GM21786 (cell line): ENCODE results near the gene SLC35F3.

Experiments
- ATAC-seq: cut with Tn5 transposase; IDR thresholded peaks from one replicate; pipeline ENCODE4 v1.9.1; 2021; ENCODE audit not compliant: unreplicated experiment

The SLC35F3 gene

DNA sequence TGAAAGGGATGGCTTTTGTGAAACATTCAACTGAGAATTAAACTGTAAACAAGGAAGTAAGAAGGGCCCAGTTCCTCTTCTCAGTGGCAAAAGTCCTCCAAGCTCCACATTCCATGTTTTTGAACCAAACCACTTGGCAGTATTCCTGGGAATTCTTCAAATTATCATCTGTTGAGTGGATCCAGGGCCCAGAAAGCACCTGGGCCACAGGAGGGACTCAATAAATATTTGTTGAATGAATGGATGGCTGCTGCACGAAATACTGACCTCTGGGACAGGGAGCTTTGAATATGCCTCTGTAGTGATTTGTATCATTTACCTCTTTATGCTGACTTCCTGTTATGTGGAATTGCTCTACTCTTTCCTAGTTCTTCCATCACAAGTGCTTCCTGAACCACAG, 4.7 kb downstream of the SLC35F3 start:
- no peak for ATAC-seq

GRCh38 chr1:233912447-233912846, 8.0 kb downstream of the SLC35F3 start:
- no peak for ATAC-seq

DNA sequence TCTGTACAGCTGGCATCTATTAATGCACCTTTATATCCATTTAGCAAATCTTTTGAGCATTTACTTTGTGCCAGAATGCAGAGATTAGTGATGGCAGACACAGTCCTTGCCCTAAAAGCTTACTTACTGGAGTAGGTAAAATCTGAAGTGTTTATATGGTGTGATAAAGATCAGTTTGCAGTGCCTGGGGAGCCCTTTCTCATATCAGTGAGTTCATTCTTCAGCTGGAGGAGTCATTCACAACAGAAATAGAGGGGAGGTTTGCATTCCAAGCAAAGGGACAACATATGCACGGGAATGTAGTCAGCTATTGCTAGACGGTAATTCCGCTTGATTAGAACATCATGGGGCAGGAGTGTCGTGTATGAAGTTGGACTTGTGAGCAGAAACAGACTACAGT, 8.4 kb downstream of the SLC35F3 start:
- ATAC-seq: no peak

DNA sequence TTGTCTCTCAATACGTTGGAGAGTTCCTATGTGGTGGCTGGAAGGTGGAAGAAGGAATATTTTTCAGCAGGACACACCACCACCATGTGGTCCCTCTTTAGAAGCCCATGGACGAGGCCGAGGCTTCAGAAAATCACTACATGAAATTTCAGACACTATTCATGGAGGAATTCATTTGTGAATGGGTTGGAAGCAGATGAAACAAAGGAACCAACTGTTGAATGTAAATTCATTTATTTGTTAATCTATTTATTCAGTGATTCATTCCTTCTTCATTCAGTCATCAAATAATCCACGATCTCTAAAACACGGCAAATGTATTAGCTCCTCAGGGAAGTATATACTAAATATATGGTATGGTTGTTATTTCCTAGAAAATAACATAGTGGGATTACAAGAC, 12.2 kb downstream of the SLC35F3 start:
- no peak for ATAC-seq

DNA sequence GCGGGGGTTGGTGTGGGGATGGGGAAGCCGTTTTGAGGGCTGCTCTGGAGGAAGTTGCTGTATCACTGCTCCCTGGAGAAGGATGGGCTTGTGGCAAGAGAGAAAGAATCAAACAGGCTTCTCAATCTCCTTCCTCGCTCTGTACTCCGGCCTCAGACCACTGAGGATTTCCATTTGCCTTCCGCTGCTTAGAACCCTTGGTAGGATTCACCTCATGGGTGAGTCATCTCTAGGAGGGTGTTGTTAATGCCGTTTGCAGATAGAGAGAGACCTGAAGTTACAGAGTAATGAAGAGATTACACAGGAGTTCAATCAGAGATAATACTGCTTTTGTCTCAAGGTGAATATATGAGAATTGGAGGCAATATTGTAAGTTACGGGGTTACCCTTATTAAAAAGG, 15.3 kb downstream of the SLC35F3 start:
- no peak for ATAC-seq

DNA sequence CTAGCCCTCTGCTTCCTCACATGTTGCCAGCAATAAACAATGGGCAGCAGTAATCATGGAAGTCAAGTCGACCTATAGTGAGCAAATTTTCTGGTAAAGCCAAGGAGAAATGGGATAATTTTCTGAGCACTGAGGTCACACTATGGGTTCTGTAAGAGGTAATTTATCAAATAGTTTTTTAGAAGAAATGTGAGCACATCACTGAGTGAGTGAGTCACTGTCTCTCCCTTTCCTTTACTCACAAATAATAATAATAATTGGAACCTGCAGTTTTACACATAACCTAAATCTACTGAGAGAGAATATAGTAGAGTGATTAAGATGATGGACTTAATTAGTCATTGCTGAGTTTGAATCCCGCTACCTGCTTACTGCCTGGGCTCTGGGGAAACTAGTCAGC, 23.6 kb downstream of the SLC35F3 start:
- no peak for ATAC-seq

- ATAC-seq: no peak
Measured at GRCh38 chr1:233933339-233933738, 28.9 kb downstream of the SLC35F3 start.

GRCh38 chr1:233935297-233935868, 30.9 kb downstream of the SLC35F3 start:
- ATAC-seq: no peak

- no peak for ATAC-seq
Measured at GRCh38 chr1:233936422-233936821, 31.9 kb downstream of the SLC35F3 start.

- no peak for ATAC-seq
Measured at GRCh38 chr1:233936842-233937241, 32.4 kb downstream of the SLC35F3 start.

DNA sequence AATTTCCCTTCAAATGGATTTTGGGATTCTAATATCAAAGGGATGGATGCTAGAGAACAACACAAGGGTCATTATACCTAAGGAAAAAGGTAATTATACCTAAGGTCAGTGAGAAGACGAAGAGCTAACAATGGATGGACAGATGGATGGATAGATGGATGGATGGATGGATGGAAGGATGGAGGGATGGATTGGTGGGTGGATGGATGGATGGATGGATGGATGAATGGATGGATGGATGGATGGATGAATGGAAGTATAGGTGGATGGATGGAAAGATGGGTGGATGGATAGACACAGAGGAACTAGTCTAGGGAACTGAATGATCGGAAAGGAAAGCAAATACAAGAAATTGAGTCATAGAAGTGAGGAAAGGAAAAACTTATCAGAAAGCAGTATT, 34.0 kb downstream of the SLC35F3 start:
- ATAC-seq: no peak

DNA sequence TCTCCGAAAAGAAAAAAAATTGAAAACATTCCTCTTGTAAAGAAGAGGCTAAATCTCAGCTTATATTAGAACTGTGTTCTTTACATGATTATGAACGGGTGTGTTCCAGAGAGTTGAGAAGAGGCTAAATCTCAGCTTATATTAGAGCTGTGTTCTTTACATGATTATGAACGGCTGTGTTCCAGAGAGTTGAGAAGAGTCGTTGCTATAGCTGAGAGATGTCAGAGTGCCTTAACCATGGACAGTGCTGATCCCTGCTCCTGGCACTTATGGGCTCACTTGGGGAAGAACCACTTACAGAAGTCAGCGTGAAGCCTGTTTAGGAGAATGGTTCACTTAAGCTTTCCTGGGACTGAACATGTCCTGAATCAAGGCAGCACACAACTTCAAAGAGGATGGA, 35.0 kb downstream of the SLC35F3 start:
- no peak for ATAC-seq

DNA sequence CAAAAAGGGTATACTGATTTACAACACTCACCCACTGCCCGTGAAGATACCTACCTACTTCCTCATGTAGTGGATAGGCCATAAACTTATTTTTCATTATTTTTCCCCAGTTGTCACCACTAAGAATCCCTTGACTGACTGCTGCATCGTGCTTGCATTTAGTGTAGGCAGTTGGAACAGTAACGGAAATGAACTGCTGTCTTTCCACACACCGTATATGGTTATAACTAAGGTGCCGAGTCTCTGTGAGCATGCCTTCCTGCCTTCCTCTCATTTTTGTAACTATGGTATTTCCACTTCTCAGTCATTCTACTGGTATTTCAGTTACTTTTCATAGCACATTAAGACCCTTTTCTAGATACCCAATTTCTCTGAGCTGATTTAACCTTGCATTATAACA, 36.4 kb downstream of the SLC35F3 start:
- no peak for ATAC-seq

GRCh38 chr1:233944601-233945000, 40.1 kb downstream of the SLC35F3 start:
- no peak for ATAC-seq

DNA sequence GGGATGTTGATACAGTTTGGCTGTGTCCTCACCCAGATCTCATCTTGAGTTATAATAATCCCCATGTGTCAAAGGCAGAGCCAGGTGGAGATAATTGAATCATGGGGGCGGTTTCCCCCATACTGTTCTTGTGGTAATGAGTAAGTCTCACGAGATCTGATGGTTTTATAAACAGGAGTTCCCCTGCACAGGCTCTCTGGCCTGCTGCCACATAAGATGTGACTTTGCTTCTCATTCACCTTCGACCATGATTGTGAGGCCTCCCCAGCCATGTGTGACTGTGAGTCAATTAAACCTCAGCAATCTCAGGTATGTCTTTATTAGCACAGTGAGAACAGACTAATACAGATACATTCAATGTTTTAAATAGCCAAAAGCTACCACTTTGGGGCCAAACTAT, 41.1 kb downstream of the SLC35F3 start:
- no peak for ATAC-seq

GRCh38 chr1:233945979-233946378, 41.5 kb downstream of the SLC35F3 start:
- ATAC-seq: no peak

DNA sequence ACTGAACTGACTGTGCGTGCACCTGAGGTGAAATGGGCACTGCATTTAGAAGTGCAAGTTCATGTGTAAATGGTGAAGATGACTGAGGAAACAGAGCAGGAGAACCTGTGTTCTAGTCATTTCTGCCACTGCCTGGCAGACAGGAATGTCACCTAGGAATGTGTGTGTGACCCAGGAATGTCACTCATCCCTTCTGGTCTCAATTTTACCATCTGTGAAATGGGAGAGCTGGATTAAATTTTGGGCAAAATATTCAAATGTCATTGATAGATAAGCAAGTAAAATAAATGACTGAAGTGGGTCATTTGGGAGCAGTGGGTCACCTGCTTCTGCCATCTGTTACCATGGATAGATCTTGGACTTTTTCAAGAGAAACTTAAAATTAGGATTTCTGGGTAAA, 42.2 kb downstream of the SLC35F3 start:
- ATAC-seq: no peak

GRCh38 chr1:233951804-233952203, 47.3 kb downstream of the SLC35F3 start:
- ATAC-seq: no peak

GRCh38 chr1:233957691-233958090, 53.2 kb downstream of the SLC35F3 start:
- ATAC-seq: no peak

DNA sequence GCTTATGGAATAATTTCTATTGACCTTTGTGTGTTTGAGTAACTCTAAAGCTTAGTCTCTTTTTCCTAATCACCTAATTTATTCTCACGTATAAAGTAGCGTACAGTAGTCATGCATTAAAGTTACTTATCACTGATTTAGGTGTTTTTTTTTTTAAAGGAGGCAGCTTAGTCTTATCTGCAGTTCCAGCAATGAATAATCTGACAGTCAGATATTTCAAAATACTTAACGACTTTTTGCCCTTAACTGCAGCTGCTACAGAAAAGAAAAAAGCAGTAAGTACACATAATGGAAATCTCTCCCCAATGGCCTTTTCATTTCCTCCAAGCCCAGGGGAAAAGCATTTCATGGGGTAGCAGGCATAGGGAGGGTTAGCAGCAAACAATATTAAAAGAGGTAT, 54.6 kb downstream of the SLC35F3 start:
- ATAC-seq: no peak

- no peak for ATAC-seq
Measured at GRCh38 chr1:233959971-233960370, 55.5 kb downstream of the SLC35F3 start.

- no peak for ATAC-seq
Measured at GRCh38 chr1:233960386-233960785, 55.9 kb downstream of the SLC35F3 start.

DNA sequence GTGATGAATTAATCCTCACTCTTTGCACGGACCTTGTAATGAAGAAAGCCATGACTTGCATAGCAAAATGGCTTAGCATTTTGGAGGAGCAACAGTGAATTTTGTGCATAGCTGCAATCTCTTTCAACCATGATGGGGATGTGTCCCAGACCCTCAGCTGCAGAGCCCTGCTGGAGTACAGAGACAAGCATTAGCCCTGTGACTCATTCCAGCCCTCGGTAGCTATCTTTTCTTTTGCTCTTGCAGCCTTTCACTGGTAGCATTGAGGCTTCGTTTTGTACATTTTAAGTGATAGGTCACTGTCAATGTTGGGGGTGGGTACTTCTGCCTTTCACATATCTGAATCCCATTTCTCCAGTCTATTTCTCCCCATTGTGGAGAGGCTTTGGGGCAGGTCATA, 58.4 kb downstream of the SLC35F3 start:
- no peak for ATAC-seq

DNA sequence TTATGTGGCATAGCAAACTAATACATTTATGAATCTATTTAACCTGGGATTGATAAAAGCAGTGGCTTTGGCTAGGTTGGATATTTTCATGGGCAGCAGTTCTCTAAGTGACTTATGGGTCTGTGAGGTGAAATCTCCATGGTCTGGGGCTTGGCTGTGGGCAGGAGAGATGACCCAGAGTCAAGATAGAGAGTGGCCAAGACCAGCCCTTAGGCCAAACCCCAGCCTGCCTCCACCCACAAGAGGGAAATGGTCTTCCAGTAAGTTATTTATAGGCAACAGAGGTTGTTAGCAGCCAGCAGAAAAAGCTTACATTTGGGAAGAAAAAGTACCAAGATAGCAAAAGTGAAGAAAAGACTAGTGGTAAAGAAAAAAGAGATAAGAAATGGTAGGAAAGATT, 61.4 kb downstream of the SLC35F3 start:
- ATAC-seq: no peak
